ENCODE measurements around the gene TMEM175. TPM values are rescaled to one million over a fixed set of nuclear protein-coding genes. Genes with fewer than 3 reads are reported as not detected.

Gene TMEM175
- total and polyA plus RNA-seq, 9 donors, result 10.6 to 28.4 (median 21.2) TPM

GRCh38 chr4:968221-968620, 36.0 kb downstream of the TMEM175 start:
- H3K9me3 ChIP-seq, result no peaks in the 10 kb centered on the region
- no peak overlapping the region for H3K4me3 ChIP-seq
- DNase-seq, result no peak
- peaks cover 8% of the 10 kb centered on the region for H3K4me1 ChIP-seq (ENCODE audit: insufficient read depth)
- no peak for TF ChIP-seq EP300 (IDR thresholded peaks at IDR 0.05)
- no peak for TF ChIP-seq POLR2A (IDR thresholded peaks at IDR 0.05)
- TF ChIP-seq, protein P1, sequence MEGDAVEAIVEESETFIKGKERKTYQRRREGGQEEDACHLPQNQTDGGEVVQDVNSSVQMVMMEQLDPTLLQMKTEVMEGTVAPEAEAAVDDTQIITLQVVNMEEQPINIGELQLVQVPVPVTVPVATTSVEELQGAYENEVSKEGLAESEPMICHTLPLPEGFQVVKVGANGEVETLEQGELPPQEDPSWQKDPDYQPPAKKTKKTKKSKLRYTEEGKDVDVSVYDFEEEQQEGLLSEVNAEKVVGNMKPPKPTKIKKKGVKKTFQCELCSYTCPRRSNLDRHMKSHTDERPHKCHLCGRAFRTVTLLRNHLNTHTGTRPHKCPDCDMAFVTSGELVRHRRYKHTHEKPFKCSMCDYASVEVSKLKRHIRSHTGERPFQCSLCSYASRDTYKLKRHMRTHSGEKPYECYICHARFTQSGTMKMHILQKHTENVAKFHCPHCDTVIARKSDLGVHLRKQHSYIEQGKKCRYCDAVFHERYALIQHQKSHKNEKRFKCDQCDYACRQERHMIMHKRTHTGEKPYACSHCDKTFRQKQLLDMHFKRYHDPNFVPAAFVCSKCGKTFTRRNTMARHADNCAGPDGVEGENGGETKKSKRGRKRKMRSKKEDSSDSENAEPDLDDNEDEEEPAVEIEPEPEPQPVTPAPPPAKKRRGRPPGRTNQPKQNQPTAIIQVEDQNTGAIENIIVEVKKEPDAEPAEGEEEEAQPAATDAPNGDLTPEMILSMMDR (IDR thresholded peaks at IDR 0.05), result no peak
- no peaks in the 10 kb centered on the region for H3K36me3 ChIP-seq
- no peaks in the 10 kb centered on the region for H3K27me3 ChIP-seq
- no peak overlapping the region for H3K27ac ChIP-seq
- intact Hi-C loops (cut with DNase I), result no loop called here
- 22 to 37% (median 25%) methylated on average over 16 to 24 of the region's 24 CpGs for WGBS, 3 donors

DNA sequence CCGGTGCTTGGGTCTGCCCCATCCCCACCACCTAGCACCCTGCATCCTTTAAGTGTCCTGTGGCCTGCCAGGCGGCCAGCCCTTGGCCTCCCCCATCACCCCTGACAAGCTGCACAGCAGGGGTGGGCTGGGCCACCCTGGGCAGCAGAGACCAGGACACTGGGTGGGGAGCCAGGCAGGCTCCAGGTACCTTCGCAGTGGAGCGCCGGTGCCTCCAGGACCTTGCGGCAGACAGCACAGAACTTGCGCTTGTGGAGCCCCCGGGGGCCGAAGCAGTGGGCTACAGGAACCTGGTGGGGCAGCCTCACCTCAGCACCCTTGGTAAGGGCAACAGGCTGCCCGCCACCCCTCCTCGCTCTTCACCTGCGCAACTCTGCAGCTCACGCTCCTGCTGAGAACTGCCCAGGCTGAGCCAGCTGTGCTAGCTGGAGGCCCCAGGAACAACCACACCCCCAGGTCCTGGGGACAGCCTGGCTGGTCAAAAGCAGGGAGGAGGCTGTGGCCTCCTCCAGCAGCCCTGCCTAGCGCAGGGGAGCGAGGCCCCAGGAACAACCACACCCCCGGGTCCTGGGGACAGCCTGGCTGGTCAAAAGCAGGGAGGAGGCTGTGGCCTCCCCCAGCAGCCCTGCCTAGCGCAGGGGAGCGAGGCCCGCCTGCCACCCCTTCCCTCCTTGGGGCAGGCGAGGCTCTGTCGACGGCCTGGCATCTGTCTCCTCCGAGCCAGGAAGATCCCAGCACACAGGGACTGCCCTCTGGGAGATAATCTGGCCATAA, 36.5 kb downstream of the TMEM175 start:
- Histone ChIP-seq H3K27ac (no peak overlapping the region), H3K9me3 (no peaks in the 10 kb centered on the region), H3K36me3 (no peaks in the 10 kb centered on the region), H3K4me3 (no peak overlapping the region), H3K27me3 (no peaks in the 10 kb centered on the region), H3K4me1 (ENCODE audit: insufficient read depth) (peaks cover 8% of the 10 kb centered on the region)
- TF ChIP-seq, protein P1 (IDR thresholded peaks at IDR 0.05), result no peak
- TF ChIP-seq POLR2A (IDR thresholded peaks at IDR 0.05), result no peak
- no peak for TF ChIP-seq EP300 (IDR thresholded peaks at IDR 0.05)
- intact Hi-C loops (cut with DNase I), result no loop called here
- no peak for DNase-seq
- WGBS, 3 donors, result 82 to 86% (median 83%) methylated on average over 18 to 23 of the region's 23 CpGs

GRCh38 chr4:970046-970745, 37.9 kb downstream of the TMEM175 start:
- Histone ChIP-seq H3K27me3 (no peaks in the 10 kb centered on the region), H3K36me3 (no peaks in the 10 kb centered on the region), H3K4me3 (no peak overlapping the region), H3K27ac (no peak overlapping the region), H3K4me1 (ENCODE audit: insufficient read depth) (peaks cover 8% of the 10 kb centered on the region), H3K9me3 (no peaks in the 10 kb centered on the region)
- DNase-seq, result no peak
- TF ChIP-seq, protein P1 (IDR thresholded peaks at IDR 0.05), result no peak
- TF ChIP-seq EP300 (IDR thresholded peaks at IDR 0.05) (no peak), POLR2A (IDR thresholded peaks at IDR 0.05) (no peak)
- 91 to 93% (median 92%) methylated on average over 25 of the region's 25 CpGs for WGBS, 3 donors
- intact Hi-C loops (cut with DNase I), result no loop called here

DNA sequence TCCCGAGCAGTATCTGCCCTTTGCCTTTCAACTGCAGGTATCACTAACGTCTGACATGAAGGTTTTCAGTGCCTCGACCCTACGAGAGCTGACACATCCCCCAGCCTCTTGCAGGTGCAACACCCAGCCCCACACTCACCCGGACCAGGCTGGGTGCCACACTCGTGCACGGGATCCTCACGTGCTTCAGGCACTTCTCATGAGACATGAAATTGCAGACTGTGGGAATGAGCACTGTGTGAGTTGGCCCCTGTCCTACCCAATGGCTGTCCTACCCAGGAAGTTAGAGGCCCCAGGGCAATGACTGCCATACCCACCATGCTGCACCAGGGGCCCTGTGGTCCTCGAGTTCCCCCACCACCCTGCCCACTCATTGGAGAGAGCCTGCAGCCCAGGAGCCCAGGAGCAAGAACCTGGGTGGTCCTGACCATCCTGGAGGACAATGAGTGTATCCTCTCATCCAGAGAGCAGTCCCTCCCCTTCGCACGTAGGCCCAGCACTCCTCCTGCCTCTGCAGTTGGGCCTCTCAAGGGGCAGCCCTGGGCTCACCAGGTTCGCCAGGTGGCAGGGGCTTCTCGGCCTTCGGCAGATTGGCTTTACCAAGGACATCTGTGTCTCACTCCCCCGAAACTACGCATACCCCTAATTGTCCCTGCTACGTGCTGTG, 38.7 kb downstream of the TMEM175 start:
- TF ChIP-seq EP300 (IDR thresholded peaks at IDR 0.05), result no peak
- TF ChIP-seq, protein P1 (IDR thresholded peaks at IDR 0.05), result no peak
- TF ChIP-seq POLR2A (IDR thresholded peaks at IDR 0.05), result no peak
- Histone ChIP-seq H3K4me1 (ENCODE audit: insufficient read depth) (peaks cover 8% of the 10 kb centered on the region), H3K4me3 (no peak overlapping the region), H3K27me3 (no peaks in the 10 kb centered on the region), H3K9me3 (no peaks in the 10 kb centered on the region), H3K27ac (no peak overlapping the region), H3K36me3 (no peaks in the 10 kb centered on the region)
- intact Hi-C loops (cut with DNase I), result no loop called here
- 73 to 78% (median 74%) methylated on average over 17 of the region's 17 CpGs for WGBS, 3 donors
- DNase-seq, result no peak
